B cell (primary cell): Measurements from ENCODE around the gene PTPN14.

Source experiments
- EZH2 ChIP-seq: IDR thresholded peaks from 2 replicates; pipeline ENCODE4 v1.6.1; 2012; ENCODE audit warnings: borderline replicate concordance, low read depth, mild to moderate bottlenecking, moderate library complexity, low read length; ENCODE audit not compliant: insufficient read depth, poor library complexity, severe bottlenecking
- TF ChIP-seq, protein P1 (sequence below): fragments of 200-600 bp; IDR thresholded peaks from one replicate; pipeline ENCODE4 v1.8.0; 2022; ENCODE audit warnings: antibody characterized with exemption, mild to moderate bottlenecking

DNA sequence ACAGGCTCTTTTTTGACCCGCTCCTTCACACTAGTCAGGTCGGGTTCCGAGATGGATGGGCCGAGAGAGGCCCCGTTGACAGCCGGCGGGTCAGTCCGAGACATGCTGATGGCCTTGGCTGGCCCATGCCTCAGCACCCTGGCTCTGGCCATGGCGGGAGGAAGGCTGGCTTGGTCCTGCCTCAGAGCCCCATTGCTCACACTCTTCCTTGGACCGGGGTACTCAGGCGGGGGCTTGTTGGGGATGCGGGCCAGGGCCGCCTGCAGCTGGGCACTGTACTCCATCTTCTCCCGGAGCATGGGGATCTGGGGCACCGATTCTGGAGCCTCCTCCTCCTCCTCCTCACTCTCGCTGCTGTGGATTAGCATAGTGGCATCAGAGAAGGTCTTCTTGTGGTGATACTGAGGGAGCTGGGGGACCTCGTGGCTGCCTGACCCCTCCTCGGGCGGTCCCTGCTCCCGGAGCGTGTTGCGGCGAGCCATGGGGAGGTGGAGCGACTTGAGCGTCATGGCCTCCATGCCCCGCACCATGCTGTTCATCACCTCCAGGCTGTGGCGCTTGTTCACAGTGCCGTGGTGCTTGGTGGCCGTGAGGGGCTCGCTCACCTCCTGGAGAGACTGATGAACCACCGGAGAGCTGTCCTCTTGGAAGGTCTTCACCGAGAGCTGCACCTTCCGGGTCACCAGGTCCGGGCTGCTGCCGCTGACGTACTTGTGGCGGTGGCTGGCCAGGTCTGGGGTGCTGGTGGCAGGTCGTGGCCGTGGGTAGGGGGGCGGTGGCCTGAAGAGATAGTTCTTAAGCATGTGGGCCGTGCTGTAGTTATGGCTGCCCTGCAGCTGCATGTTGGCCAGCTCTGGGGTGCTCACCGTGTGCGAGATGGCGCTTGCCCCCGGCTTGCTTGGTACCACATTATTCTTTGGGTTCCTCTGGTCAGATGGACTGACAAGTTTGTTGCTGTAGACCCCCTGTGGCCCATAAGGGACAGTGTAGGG lies 167.7 kb downstream of the PTPN14 start:
- TF ChIP-seq, protein P1, sequence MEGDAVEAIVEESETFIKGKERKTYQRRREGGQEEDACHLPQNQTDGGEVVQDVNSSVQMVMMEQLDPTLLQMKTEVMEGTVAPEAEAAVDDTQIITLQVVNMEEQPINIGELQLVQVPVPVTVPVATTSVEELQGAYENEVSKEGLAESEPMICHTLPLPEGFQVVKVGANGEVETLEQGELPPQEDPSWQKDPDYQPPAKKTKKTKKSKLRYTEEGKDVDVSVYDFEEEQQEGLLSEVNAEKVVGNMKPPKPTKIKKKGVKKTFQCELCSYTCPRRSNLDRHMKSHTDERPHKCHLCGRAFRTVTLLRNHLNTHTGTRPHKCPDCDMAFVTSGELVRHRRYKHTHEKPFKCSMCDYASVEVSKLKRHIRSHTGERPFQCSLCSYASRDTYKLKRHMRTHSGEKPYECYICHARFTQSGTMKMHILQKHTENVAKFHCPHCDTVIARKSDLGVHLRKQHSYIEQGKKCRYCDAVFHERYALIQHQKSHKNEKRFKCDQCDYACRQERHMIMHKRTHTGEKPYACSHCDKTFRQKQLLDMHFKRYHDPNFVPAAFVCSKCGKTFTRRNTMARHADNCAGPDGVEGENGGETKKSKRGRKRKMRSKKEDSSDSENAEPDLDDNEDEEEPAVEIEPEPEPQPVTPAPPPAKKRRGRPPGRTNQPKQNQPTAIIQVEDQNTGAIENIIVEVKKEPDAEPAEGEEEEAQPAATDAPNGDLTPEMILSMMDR, result no peak
- no peak for TF ChIP-seq EZH2
